CD4-positive, alpha-beta T cell treated with Interferon alpha-2 for 1 hour (primary cell): ENCODE measurements around the gene CYP2W1.
A peak's percentile ranks its signal among the peaks of the same experiment; 100 is the strongest.
"Not testable (repeated sequence)": the region's sequence is repeated elsewhere in the genome, so short reads cannot be mapped to it uniquely, and the experiment has no call there.

ENCODE experiments used
- DNase-seq, 2 donors: peaks; one replicate each; pipeline ENCODE4 v3.0.0-alpha.2; 2020 to 2022

CYP2W1 gene

DNA sequence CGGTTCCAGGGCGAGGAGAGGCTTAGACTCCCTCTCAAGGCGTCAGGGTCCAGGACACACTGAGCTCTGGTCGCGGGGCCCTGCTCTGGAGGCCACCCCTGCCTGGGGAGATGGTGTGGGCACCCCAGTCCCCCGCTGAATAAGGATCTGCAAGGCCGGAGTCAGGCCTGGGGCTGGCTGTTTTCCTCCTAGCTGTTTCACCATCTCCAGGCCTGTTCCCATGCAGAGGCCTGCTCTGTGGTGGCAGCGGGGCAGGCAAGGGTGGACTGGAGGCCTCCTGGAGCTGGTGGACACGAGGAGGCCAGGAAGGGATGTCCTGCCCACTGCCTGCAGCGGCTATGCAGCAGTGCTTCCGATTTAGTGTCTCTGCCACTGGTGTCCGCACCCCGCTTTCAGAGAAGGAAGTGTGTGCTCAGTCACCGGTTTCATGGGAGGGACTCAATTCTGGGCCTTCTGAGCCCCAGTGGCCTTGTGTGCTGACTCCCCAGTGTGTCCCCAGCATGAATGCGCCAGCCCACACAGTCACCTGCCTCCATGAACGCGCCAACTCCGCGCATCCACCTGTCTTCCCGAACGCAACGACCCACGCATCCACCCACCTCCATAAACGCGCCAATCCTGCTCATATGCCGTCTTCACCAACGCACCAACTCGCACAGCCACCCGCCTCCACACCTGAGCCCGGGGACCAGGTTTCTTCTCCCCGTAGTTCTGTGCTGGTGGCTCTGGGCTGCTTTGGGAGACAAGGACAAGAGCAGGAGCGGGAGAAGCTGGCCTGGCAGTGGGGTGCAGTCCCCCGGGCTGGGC, 46.9 kb downstream of the CYP2W1 start:
- no peak for DNase-seq

DNA sequence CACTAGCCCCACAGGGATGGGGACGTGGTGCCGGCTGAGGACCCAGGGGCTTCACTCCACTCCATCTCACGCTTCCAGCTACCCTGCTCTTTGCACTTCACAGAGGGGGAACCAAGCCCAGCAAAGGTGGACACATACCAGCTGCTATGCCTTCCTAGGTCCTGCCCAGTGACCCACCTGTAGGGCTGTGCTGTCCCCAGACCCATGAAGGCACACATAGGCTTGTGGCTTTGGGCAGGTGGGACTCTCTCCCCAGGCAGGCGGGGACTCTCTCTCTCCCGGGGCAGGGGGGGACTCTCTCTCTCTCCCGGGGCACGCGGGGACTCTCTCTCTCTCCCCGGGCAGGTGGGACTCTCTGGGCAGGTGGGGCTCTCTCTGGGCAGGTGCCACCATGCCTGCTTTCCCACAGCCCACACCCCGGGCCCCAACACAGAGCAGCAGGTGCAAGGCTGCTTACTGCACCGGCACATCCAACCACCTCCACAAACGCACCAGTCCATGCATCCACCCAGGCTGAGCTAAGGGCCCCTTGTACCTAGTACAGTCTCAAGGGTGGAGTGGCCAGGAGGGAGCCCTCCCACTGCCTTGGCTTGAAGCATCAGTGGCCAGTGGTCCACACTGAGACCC, 47.6 kb downstream of the CYP2W1 start:
- no peak for DNase-seq

DNA sequence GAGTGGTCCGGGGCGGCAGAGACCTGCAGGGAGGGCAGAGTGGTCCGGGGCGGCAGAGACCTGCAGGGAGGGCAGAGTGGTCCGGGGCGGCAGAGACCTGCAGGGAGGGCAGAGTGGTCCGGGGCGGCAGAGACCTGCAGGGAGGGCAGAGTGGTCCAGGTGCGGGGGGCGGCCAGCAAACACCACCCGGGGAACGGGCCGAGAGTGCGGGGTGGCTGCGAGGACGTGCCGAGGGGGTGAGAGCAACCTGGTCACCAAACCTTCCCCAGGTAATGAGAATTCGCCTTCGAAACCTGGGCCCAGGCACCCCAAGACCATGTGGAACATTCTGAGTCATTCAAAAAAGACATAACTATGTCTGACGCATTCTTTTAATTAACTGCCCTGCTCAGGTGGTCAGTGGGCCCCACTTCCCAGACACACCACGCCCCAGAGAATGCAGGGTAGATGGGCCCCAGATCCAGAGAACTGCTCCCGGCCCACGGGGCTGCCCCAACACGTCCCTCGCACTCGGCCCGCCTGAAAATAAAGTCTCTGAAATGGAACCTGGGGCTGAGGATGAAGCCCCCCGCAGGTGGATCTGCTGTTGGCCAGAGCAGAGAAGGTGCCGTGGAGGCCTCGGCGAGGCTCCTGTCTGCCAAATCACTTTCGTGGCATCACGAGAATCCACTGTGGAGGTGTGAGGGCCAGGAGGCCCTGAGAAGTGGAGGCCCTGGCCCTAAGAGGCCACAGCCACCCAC, 48.9 kb downstream of the CYP2W1 start:
- DNase-seq, result no peak

- no peak for DNase-seq
Observed at GRCh38 chr7:1032536-1033181, 49.7 kb downstream of the CYP2W1 start.

- peak; percentile 45 to 75 for DNase-seq
Observed at GRCh38 chr7:1033546-1034145, 50.7 kb downstream of the CYP2W1 start.

DNA sequence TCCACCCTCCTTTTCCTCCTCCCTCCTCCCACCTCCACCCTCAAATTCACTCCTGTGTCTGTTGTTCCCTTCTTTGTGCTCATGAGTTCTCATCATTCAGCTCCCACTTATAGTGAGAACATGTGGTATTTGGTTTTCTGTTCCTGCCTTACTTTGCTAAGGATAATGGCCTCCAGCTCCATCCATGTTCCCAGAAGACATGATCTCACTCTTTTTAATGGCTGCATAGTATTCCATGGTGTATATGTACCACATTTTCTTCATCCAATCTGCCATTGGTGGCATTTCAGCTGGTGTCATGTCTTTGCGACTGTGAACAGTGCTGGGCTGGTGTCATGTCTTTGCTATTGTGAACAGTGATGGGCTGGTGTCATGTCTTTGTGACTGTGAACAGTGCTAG, 51.8 kb downstream of the CYP2W1 start:
- not testable (repeated sequence) for DNase-seq

GRCh38 chr7:1036164-1036928, 53.4 kb downstream of the CYP2W1 start:
- not testable (repeated sequence) for DNase-seq
